GM12892 (cell line): ENCODE data around the gene PSMF1.

ENCODE experiments used
- POLR2A ChIP-seq: IDR thresholded peaks from 2 replicates; pipeline ENCODE4 v1.6.1; 2011; ENCODE audit warnings: low read depth, low read length, control low read depth
- POLR2AphosphoS5 ChIP-seq: IDR thresholded peaks from 2 replicates; pipeline ENCODE4 v1.6.1; 2011; ENCODE audit warnings: low read depth, low read length, control low read depth
- TAF1 ChIP-seq: IDR thresholded peaks from 2 replicates; pipeline ENCODE4 v1.6.1; 2011; ENCODE audit warnings: low read depth, mild to moderate bottlenecking, control low read depth, low read length, borderline replicate concordance

DNA sequence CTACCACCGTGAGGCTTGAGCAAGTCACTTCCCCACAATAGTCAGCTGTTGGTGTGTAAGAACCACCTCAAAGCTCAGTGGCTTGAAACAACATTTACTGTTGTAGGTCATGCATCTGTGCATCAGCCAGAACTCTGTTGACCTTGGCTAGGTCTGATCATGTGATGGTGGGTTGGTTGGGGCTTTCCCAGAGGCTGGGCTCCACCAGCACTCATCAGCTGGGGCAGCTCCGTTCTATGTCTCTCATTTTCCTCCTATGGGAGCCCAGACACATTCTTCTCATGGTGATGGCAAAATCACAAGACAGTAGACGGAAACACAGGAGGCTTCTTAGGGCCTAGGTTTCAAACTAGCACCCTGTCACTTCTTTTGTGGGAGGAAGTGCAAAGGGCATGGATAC, 42.8 kb upstream of the PSMF1 start:
- TF ChIP-seq POLR2AphosphoS5 (no peak), POLR2A (no peak), TAF1 (no peak)
